Measurements from ENCODE around the gene MAP3K3. TPM values are rescaled to one million over a fixed set of nuclear protein-coding genes. Genes with fewer than 3 reads are reported as not detected.

Gene MAP3K3
- total RNA-seq, 2 experiments from 2014 or later = 75.8 to 78.1 TPM

DNA sequence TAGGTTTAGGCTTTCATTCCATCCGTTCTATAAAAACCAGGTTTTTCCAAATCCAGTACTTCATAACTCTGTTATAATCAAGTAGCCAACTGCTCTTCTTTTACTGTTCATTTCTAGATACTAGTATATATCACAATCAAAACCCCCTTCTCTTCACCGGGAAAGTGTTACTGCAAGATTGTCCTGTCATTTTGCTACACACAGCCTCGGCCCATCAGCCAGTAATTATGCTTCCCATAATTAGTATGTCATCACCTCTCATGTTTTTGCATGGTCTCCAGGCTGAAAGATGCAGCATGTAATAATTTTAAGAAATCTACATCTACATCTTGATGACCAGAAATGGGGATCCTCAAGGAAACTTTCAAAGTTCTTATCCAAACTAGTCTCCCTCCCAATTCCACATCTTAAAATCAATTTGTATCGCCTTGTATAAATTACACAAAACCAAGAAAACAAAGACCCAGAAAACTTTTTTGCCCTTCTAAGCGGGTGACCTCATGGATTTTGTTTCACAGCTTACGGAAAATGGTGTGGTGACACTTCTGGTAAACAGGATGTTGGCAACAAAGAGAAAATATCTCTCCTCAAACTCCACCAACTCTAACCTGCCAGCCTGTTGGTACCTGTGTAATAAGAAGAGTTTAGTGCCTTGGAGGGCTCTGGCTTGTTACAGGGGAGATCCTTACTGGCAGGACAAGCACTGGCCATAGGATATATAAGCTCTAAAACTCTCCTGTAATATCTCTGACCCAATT, 12.2 kb upstream of the MAP3K3 start:
- H3K27ac ChIP-seq (ENCODE audit: low read depth in 1 of 2, low read length in 2 of 2) = peak overlapping the region; percentile 30 to 70
- Mint-ChIP-seq H3K27ac (peak overlapping the region; percentile 88), H3K4me1 (ENCODE audit: low read depth) (peaks cover 31% of the 10 kb centered on the region), H3K27me3 (no peaks in the 10 kb centered on the region), H3K4me3 (peak overlapping the region; percentile 62), H3K36me3 (ENCODE audit: low read depth) (peaks cover 48% of the 10 kb centered on the region), H3K9me3 (no peaks in the 10 kb centered on the region)
- TF ChIP-seq, protein P1, sequence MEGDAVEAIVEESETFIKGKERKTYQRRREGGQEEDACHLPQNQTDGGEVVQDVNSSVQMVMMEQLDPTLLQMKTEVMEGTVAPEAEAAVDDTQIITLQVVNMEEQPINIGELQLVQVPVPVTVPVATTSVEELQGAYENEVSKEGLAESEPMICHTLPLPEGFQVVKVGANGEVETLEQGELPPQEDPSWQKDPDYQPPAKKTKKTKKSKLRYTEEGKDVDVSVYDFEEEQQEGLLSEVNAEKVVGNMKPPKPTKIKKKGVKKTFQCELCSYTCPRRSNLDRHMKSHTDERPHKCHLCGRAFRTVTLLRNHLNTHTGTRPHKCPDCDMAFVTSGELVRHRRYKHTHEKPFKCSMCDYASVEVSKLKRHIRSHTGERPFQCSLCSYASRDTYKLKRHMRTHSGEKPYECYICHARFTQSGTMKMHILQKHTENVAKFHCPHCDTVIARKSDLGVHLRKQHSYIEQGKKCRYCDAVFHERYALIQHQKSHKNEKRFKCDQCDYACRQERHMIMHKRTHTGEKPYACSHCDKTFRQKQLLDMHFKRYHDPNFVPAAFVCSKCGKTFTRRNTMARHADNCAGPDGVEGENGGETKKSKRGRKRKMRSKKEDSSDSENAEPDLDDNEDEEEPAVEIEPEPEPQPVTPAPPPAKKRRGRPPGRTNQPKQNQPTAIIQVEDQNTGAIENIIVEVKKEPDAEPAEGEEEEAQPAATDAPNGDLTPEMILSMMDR (IDR thresholded peaks at IDR 0.05) = no peak
- POLR2A ChIA-PET = interaction anchor here (0.9 to 3.9 kb wide), 11 partner anchors 9 to 185 kb away, joined by 3 to 40 read pairs (median 7); partner anchors contain the start of genes ACE, LIMD2, MAP3K3 and TACO1
- intact Hi-C loops (cut with DNase I, micrococcal nuclease) = loop anchor here in 1 of 2 experiments (2.0 to 5.0 kb wide), 2 partner anchors 59 to 133 kb away; partner anchors contain the start of genes ACE and DCAF7
- CTCF ChIA-PET = interaction anchor here (1.2 to 5.4 kb wide), 5 partner anchors 11 to 185 kb away, joined by 3 to 46 read pairs (median 6); no protein-coding TSS in a partner anchor
- H3K36me3 ChIP-seq (ENCODE audit: insufficient read depth, low read length) = peaks cover 36% of the 10 kb centered on the region
- H3K4me1 ChIP-seq (ENCODE audit: insufficient read depth, low read length) = peaks cover 30% of the 10 kb centered on the region
- H3K4me3 ChIP-seq (ENCODE audit: low read length) = no peak overlapping the region
- H3K27me3 ChIP-seq (ENCODE audit: control insufficient read depth in 1 of 2, insufficient read depth in 2 of 2, low read length in 2 of 2) = no peaks in the 10 kb centered on the region
- no peaks in the 10 kb centered on the region for H3K9me3 ChIP-seq (ENCODE audit: control insufficient read depth in 1 of 2, insufficient read depth in 1 of 2, low read length in 2 of 2)
- ATAC-seq (ENCODE audit: poor library complexity) = peak; percentile 37
- DNase-seq = peak in 8 of 14 experiments; percentile 2 to 70 (median 36)

DNA sequence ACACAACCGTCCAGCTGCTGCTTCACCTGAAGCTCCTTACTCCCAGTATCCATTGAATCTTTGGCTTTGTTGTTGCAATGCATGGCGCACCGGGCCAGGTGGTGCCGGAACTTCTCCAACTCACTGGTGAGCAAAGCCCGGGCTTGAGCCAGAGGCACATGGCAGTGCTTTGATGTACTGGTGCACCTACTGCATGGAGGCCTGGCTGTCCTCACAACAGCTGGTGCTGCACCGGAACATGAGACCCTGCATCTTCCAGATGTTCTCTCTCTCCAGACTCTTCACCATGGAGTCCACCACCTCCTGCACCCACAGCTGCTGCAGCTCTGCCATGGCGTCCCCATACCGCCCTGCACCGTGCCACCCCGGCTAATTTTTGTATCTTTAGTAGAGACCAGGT, 11.4 kb upstream of the MAP3K3 start:
- no peaks in the 10 kb centered on the region for H3K9me3 ChIP-seq (ENCODE audit: control insufficient read depth in 1 of 2, insufficient read depth in 1 of 2, low read length in 2 of 2)
- H3K27ac ChIP-seq (ENCODE audit: low read depth in 1 of 2, low read length in 2 of 2) = peak overlapping the region; percentile 30 to 70
- no peaks in the 10 kb centered on the region for H3K27me3 Mint-ChIP-seq
- H3K4me3 ChIP-seq (ENCODE audit: low read length) = no peak overlapping the region
- ChIA-PET POLR2A (interaction anchor here (0.8 to 3.9 kb wide), 13 partner anchors 10 to 185 kb away, joined by 3 to 40 read pairs (median 7); partner anchors contain the start of genes ACE, CCDC47, DDX42 and LIMD2), CTCF (interaction anchor here (1.2 to 5.4 kb wide), 6 partner anchors 10 to 185 kb away, joined by 3 to 46 read pairs (median 7); partner anchors contain the start of gene CYB561)
- peaks cover 30% of the 10 kb centered on the region for H3K4me1 ChIP-seq (ENCODE audit: insufficient read depth, low read length)
- TF ChIP-seq, protein P1 (IDR thresholded peaks at IDR 0.05) = no peak
- H3K9me3 Mint-ChIP-seq = no peaks in the 10 kb centered on the region
- H3K36me3 Mint-ChIP-seq (ENCODE audit: low read depth) = peaks cover 39% of the 10 kb centered on the region
- peaks cover 31% of the 10 kb centered on the region for H3K4me1 Mint-ChIP-seq (ENCODE audit: low read depth)
- no peaks in the 10 kb centered on the region for H3K27me3 ChIP-seq (ENCODE audit: control insufficient read depth in 1 of 2, insufficient read depth in 2 of 2, low read length in 2 of 2)
- intact Hi-C loops (cut with DNase I, micrococcal nuclease) = loop anchor here in 1 of 2 experiments (2.0 to 5.0 kb wide), 2 partner anchors 60 to 134 kb away; partner anchors contain the start of genes ACE and DCAF7
- peaks cover 27% of the 10 kb centered on the region for H3K36me3 ChIP-seq (ENCODE audit: insufficient read depth, low read length)
- no peak for DNase-seq
- no peak for ATAC-seq (ENCODE audit: poor library complexity)
- peak overlapping the region; percentile 88 for H3K27ac Mint-ChIP-seq
- no peak overlapping the region for H3K4me3 Mint-ChIP-seq

DNA sequence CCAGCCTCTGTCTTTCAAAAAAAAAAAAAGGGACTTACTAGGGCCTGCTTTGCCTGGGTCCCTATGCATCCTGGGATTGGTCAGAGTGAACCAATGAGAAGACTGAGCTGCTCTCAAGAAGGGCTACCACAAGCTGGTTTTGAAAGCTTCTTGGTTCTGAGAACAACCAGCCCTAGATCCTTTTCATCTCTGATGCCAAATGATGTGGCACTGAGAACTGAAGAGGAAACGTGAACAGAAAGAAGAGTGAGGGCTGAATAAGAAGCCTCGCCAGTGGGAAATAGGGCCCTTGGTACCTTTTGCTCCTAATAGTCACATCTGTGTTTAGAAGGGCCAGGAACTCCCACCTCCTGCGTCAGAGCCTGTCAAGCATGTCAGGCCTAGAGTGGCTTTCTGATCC, 10.9 kb upstream of the MAP3K3 start:
- H3K36me3 ChIP-seq (ENCODE audit: insufficient read depth, low read length) = peaks cover 22% of the 10 kb centered on the region
- H3K9me3 ChIP-seq (ENCODE audit: control insufficient read depth in 1 of 2, insufficient read depth in 1 of 2, low read length in 2 of 2) = no peaks in the 10 kb centered on the region
- Mint-ChIP-seq H3K27me3 (no peaks in the 10 kb centered on the region), H3K9me3 (no peaks in the 10 kb centered on the region), H3K27ac (peak overlapping the region; percentile 88), H3K4me3 (peak overlapping the region; percentile 42), H3K4me1 (ENCODE audit: low read depth) (peaks cover 31% of the 10 kb centered on the region), H3K36me3 (ENCODE audit: low read depth) (peaks cover 34% of the 10 kb centered on the region)
- DNase-seq (peak in 5 of 14 experiments; percentile 5 to 62 (median 29)), ATAC-seq (ENCODE audit: poor library complexity) (peak; percentile 27)
- intact Hi-C loops (cut with DNase I, micrococcal nuclease) = loop anchor here in 1 of 2 experiments (2.0 to 5.0 kb wide), 2 partner anchors 61 to 134 kb away; partner anchors contain the start of genes ACE and DCAF7
- no peak overlapping the region for H3K4me3 ChIP-seq (ENCODE audit: low read length)
- POLR2A ChIA-PET = interaction anchor here (0.8 to 3.9 kb wide), 14 partner anchors 10 to 186 kb away, joined by 3 to 40 read pairs (median 6); partner anchors contain the start of genes ACE, CCDC47, CYB561 and DDX42
- peak overlapping the region in 1 of 2 donors; percentile 70 for H3K27ac ChIP-seq (ENCODE audit: low read depth in 1 of 2, low read length in 2 of 2)
- CTCF ChIA-PET = interaction anchor here (0.6 to 5.4 kb wide), 16 partner anchors 9 to 237 kb away, joined by 3 to 46 read pairs (median 4); partner anchors contain the start of genes CYB561, MAP3K3 and TACO1
- TF ChIP-seq, protein P1 (IDR thresholded peaks at IDR 0.05) = no peak
- peaks cover 30% of the 10 kb centered on the region for H3K4me1 ChIP-seq (ENCODE audit: insufficient read depth, low read length)
- no peaks in the 10 kb centered on the region for H3K27me3 ChIP-seq (ENCODE audit: control insufficient read depth in 1 of 2, insufficient read depth in 2 of 2, low read length in 2 of 2)

Measured in CD4-positive, alpha-beta T cell (primary cell).